ENCODE measurements around the gene TRUB2.
A peak's percentile ranks its signal among the peaks of the same experiment; 100 is the strongest.
"Not testable (repeated sequence)": the region's sequence is repeated elsewhere in the genome, so short reads cannot be mapped to it uniquely, and the experiment has no call there.

TRUB2 gene

DNA sequence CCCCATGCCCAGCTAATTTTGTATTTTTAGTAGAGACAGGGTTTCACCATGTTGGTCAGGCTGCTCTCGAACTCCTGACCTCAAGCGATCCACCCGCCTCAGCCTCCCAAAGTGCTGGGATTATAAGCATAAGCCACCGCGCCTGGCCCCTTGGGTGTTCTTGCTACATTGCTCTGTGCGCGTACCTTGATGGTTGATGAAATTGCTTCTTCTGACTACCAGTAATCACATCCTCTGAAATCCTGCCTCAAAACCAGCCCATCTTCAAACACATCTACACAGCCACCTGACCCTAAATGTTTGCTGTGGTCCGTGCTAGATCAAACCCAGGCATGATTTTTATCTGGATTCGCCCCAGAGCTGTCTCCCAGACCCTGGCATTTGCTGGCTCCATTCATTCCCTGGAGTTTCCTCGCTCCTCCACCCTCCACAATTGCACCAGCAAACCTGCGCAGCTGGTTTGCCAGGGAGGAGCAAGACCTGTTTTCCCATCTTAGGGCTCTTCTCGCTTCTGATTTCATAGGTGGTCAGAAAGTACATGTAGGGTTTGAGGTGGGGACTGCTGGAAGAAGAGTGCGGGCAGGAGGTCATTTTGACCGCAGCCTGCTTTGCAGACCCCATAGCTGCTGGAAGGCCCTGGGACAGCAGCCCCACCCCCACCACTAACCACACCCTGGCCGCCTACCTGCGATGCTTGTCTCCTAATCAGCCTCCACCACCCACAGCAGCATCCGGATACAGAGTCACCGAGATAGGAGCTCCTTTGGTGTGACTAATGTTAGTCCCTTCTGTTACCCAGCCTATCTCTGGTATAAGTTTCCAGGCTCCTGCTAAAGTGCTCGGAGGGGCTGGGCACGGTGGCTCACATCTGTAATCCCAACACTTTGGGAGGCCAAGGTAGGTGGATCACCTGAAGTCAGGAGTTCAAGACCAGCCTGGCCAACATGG is 23.4 kb downstream of the TRUB2 start:
- DNase-seq (ENCODE audit: low read depth in 3 of 3) = no peak

DNA sequence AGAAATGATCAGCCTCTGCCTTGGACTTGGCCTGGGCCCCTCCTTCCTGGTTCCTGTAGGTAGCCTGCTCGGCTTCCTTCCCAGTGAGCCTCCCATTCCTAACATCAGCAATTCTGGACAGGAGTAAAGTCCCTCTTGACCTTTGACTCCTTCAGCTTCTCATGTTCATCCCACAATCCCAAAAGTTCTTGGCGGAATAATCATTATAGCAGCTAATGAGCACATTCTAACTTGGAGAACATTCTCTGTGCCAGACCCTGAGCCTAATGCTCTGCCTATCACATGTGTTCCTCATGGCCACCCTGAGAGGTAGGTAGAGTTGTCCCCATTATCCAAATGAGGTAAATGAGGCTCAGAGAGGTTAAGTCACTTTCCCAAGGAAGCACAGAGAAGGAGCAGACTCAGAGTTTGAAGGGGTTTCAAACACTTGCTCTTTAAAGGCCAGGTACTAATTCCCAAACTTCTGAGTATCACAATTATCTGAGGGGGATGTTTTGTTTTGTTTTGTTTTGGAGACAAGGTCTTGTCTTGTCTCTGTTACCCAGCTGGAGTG is 24.9 kb downstream of the TRUB2 start:
- DNase-seq (ENCODE audit: low read depth in 3 of 3) = no peak

DNA sequence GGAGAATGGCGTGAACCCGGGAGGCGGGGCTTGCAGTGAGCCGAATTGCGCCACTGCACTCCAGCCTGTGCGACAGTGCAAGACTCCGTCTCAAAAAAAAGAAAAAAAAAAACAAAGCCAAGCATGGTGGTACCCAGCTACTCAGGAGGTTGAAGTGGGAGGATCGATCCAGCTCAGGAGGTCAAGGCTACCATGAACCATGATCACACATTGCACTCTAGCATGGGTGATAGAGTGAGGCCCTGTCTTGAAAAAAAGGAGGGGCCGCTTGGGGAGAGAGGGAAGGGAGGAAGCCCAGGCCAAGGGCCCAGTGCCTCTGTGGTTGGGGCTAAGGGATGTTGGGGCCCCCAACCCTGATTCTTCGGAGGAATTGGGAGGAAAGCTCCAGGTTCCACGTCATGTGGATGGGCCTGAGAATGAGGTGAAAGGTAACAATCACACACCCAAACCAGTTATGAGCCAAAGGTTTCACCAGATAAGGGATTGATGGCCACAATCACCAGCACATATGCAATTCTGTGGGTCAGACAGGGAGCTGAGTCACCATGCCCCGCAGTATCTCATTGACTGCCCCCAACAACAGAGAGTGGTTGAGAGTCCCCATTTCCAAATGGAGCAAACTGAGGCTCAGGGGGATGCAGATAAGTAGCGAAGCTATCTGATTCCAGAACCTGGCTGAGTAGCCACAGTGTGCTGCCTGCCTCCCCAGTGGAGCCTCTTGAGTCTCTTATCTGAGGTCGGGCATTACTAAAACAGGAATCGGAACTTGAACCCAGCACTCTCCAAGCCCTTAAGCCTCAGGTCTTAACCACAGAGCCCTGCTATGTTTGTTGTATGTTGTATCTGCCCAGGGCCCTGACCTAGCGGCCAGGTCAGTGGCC is 25.7 kb downstream of the TRUB2 start:
- no peak for DNase-seq (ENCODE audit: low read depth in 3 of 3)

DNA sequence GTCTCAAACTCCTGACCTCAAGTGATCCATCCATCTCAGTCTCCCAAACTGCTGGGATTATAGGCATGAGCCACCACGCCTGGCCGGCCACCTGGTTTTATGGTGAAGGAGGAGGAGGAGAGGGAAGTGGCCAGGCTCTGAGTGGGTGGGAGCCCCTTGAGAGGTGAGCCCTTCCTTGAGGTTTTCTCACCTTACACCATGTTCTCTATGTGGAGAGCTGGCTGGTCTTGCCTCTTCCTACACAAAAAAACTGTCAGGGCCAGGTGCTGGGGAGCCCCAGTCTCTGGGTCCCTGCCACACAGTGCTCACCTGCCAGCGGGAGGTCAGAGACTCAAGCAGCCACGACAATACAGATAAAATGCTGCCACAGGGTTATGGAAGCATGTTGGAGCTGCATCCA is 28.1 kb downstream of the TRUB2 start:
- DNase-seq (ENCODE audit: low read depth in 3 of 3) = no peak

DNA sequence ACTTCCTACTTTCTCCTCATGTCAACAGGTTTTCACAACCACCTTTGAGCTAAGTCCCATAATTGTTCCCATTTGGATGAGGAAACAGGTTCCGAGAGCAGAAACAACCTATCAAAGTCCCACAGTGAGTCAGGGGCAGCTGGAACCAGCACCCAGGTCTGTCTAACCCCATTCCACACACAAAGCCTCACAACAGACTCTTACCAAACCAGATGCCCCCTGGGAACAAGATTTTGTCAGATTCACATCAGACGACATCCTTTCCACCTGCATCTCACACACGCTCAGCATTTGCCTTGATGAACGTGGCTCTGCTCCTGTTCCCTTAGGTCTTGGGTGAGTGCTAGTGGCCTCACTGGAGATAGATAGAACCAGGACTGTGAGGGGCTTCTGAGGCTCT is 29.2 kb downstream of the TRUB2 start:
- no peak for DNase-seq (ENCODE audit: low read depth in 3 of 3)

DNA sequence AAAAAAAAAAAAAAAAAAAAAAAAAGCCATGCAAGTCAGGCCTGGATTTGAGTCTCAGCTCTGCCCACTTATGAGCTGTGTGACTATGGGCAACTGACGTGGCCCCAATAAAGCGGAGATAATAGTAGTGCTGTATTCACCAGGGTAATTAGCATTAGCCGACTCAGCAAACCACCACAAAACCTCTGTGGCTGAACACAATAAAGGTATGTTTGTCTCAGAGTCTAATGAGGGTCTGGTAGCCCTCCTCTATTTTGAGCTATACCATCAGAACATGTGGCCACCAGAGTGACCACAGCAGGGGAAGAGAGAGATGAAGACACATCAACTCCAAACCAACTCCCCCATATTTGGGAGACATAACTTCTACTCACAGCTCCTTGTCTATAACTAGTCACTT is 30.2 kb downstream of the TRUB2 start:
- DNase-seq (ENCODE audit: low read depth in 3 of 3) = no peak

DNA sequence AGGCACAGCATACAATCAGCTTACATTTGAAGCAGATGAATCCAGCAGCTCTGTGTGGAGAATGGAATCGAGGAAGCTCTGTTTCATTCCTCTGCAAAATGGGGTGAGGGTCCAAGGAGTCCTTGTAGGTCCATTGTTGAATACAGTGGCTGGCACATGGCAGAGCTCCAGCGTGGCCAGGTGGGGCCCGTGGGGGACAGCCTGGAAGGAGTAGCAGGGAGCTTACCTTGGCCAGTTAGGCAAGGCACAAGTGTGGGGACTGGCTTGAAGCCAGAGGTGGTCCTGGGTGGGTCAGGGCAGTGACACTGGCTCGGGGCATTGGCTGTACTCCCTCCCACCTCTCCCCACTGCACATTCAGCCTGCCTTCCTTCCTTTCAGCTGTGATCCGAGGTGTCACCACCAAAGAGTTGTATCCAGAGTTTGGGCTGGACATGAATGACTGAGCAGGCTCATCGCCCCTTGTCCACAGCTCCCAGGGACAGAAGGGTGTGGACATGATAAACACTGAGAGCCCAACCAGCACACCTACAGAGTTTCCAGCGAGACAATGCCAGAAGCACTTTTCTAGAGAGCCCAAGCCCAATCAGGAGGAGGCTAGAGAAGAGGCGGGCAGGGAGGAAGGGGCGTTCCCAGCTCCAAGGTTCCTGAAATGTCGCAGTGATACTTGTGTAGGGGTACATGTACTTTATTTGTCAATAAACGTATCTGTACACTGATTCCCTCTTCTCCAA is 33.8 kb downstream of the TRUB2 start:
- DNase-seq (ENCODE audit: low read depth in 3 of 3) = no peak

DNA sequence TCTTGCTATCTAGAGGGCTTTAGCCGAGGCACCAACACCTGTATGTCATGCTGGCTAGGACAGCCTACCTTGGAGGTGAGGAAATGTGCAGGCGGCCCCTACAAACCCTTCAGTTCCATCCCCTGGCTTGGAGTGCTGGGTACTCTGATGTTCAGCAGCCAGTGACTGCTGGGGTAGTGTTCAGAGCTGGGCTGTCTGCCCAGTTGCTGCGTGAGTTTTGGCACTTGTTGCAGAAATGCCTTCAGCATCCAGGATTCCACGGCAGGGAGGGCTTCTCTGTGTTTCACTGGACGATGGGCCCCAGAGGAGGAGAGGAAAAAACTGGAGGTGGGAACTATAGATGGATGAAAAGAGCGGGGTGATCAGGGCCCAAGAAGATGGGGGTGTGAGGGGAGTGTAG is 35.8 kb downstream of the TRUB2 start:
- DNase-seq (ENCODE audit: low read depth in 3 of 3) = no peak

DNA sequence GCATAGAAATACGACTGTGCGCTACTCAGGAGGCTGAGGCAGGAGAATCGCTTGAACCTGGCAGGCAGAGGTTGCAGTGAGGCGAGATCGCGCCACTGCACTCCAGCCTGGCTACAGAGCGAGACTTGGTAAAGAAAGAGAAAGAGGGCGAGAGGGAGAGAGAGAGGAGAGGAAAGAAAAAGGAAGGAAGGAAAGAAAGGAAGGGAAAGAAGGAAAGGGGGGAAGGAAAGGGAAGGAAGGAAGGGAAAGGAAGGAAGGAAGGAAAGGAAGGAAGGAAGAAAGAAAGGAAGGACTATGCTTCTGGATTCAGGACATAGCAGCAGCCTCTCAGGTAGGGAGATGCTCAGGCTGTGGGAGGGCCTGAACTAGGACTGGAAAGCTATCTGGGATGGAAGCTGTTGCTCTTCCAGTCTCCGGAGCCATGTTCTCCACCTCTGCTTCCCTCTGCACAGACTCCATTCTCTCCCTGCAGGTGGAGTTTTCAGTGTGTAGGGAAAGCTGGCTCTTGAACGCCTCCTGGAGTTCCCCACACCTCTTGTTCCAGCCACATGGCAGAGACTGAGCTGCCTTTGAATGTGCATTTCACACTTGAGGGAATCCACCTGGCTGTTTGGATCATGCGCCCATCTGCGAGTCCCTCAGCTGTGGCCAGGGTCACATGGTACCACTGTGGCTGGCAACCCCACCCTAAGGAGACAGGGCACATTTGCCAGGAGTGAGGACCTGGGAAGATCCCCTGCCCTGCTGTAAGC is 37.0 kb downstream of the TRUB2 start:
- no peak for DNase-seq (ENCODE audit: low read depth in 3 of 3)

DNA sequence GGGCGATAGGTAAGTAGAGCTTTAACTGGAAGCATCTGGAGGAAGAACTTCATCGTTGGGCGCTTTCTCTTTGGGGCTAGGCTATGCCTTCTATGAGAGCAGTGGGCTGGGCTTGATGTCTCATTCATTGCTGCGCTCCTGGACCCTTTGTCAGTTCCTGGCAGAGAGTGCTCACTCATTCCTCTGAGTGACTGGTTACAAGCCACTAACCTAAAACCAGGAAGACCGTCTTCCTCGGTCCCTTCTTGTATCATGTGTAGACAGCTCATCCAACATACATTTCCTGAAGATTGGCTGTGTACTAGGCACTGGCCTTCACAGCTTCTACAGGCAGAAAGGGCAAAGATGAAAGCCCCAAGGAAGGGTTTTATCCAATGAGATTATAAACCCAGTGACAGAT is 39.7 kb downstream of the TRUB2 start:
- DNase-seq (ENCODE audit: low read depth in 3 of 3) = no peak

DNA sequence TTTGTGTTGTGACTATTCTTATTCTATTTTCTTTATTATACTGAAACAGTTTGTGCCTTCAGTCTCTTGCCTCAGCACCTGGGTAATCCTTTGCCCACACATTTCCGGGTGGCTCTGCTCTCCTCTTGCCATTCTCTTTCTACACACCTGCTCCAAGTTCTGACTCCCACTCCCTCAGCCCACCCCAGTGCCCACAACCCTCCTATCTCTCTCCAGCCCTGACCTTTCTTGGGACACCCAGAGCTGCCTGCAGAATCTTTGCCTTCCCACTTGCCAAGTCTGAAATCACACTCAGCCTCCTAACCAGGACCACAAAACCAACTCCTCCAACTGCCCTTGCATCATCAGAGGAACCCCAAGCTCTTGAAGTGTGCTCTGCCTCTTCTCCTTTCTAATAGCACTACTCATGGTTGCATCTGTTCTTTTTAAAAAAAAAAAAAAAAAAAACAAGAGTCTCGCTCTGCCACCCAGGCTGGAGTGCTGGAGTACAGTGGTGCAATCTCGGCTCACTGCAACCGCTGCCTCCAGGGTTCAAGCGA is 42.1 kb downstream of the TRUB2 start:
- DNase-seq (ENCODE audit: low read depth in 3 of 3) = no peak

DNA sequence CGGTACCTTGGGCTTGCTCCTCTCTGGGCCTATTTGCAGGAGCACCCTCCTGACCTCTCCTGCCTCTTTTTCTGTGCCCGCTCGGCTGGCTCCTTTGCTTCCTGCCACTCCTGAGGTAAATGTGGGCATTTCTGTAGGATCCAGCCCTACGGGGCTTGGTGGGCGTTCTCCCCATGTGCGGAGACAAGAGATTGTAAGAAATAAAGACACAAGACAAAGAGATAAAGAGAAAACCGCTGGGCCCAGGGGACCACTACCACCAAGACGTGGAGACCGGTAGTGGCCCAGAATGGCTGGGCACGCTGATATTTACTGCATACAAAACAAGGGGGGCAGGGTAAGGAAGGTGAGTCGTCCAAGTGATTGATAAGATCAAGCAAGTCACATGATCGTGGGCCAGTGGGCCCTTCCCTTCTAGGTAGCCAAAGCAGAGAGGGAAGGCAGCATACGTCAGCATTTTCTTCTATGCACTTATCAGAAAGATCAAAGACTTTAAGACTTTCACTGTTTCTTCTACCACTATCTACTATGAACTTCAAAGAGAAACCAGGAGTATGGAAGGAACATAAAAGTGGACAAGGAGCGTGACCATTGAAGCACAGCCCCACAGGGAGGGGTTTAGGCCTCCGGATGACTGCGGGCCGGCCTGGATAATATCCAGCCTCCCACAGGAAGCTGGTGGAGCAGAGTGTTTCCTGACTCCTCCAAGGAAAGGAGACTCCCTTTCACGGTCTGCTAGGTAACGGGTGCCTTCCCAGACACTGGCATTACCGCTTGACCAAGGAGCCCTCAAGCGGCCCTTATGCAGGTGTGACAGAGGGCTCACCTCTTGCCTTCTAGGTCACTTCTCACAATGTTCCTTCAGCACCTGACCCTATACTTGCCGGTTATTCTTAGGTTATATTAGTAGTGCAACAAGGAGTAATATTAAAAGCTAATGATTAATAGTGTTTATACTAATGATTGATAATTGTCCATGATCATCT is 42.9 kb downstream of the TRUB2 start:
- not testable (repeated sequence) for DNase-seq (ENCODE audit: low read depth in 3 of 3)

DNA sequence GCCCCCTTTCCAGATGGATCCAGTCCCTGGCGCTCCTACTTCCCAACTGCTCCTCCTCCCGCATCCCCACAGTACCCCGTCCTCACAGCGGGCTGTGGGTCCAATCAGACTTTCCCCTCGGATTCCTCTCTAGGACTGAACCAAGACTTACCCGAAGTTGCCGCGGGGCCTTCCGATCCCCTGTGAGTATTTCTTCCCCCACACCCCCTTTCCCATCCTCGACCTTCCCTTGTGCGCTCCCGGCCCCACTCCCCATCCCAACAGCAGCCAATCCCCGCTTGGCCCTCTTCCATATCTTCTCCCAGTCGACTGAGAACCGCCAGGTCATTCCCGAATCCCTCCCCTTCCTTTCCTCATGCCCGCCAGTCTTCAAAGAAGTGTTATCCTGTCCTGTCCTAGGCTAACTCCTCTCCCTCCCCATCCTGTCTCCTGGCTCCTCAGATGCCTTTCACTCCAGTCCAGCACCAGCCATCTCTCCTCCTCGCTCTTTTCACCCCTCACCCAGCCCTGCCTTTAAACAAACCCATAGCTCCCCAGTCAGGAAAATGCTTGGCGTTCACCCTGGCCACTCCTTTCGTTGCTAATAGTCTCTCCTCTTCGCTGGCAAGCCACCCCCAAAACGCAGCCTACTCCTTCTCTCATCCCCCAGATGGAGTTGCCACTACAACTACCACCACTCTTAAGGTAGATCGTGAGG is 45.5 kb downstream of the TRUB2 start:
- DNase-seq (ENCODE audit: low read depth in 3 of 3) = no peak

DNA sequence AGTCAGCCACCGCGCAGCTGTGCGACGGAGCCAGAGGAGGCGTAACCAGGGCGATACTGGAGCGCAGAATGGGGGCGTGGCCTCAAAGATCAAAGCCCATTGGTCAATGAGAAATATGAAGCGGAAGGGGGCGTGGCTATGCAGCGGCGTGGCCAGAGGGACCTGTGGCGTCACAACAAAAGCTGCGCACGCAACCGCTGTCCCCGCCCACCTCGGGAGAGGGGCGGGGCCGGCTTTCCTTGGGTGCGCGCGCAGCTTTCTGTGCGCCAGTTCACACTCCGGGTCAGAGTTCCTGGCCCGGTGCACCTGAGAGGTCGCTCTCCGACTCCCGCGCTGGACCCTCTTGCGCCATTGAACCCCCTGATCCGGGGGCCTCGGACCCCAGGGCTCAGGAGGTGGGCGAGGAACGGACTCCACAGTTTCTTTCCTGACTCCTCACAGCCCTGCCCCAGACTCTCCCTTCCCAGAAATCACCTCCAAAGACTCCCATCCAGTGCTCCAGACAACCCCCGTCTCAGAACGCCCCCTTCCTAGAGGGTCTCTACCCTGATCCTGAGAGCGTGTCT is 46.2 kb downstream of the TRUB2 start, which contains the start of gene SWI5:
TSS of gene SWI5 (plus strand) at position 269 of the 566 bp plus-strand sequence.
- DNase-seq (ENCODE audit: low read depth in 3 of 3) = peak; percentile 99 to 100 (median 100)

DNA sequence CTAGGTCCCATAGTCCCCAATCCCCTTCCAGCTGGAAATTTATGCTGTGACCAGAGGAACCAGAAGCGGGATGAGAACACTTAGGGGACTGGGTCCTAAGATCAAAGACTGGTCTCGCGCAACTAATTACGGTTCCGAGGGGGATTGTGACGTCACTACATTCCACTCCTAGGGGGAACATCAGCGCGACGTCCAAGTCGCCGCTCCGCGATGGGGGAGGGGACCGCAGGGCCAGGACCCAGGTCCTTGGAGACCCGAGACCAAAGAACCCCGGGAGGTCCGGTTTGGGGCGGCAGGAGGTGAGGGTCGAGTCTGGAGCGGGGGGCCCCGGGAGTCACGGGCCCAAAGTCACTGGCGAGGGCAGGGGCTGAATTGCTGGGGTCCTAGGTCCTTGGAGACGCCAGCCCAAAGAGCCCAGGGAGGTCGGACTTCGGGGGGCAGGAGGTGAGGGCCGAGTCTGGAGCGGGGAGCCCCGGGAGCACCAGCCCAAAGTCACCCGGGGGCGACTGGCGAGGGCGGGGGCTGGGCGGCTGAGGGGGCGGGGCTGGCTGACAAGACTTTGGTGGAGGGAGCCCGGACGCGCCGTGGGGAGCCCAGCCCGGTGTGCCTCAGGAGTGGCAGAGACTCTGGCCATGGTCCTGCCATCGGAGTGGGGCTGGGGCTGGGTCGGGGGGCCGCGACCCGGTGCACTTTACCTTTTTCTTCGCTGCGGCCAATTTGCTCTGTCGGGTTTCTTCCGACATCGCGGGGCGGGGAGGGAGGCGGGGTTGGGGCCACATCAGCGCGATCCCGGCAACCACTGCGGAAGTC is 46.8 kb downstream of the TRUB2 start, which contains the start of gene GOLGA2:
TSS of gene GOLGA2 (minus strand) at position 810 of the 810 bp plus-strand sequence. CDS start at position 779, 31 bp downstream.
- peak in 1 of 3 experiments; percentile 19 for DNase-seq (ENCODE audit: low read depth in 3 of 3)

DNA sequence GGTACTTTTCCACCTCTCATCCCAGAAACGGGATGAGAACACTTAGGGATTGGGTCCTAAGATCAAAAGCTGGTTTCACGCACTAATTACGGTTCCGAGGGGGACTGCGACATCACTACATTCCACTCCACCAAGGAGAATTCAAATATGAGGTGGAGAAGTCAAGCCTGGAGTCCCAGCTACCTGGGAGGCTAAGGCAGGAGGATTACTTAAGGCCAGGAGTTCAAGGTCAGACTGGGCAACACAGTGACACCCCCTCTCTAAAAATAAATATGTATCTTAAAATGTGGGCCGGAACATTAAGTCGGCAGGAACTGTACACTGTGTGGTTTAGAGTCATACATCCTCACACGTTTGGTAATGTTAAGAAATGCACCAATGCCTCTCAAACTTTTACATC is 48.0 kb downstream of the TRUB2 start:
- DNase-seq (ENCODE audit: low read depth in 3 of 3) = no peak

DNA sequence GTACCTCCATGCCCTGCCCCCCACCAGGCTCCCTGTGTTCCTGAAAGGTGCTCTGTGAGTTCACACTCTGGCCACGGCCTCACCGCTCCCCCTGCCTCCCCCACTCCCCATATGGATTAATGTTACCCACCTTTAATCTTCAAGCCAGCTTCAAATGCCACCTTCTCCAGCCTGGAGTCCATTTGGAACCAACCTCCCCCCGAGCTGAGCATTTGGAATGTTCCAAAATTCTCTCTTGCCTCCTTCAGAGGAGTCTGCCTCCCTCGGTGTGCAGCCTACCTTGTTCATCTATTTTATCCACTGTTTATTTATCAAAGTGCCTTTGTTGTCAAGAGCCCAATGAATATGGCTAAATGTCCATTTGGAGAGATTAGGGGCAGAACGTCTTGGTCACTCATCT is 50.7 kb downstream of the TRUB2 start:
- DNase-seq (ENCODE audit: low read depth in 3 of 3) = no peak
